GM21619 (cell line): Measurements from ENCODE around the gene TBX18.

Experiments used
- ATAC-seq: cut with Tn5 transposase; IDR thresholded peaks from one replicate; pipeline ENCODE4 v1.9.1; 2021; ENCODE audit not compliant: unreplicated experiment

Gene TBX18

DNA sequence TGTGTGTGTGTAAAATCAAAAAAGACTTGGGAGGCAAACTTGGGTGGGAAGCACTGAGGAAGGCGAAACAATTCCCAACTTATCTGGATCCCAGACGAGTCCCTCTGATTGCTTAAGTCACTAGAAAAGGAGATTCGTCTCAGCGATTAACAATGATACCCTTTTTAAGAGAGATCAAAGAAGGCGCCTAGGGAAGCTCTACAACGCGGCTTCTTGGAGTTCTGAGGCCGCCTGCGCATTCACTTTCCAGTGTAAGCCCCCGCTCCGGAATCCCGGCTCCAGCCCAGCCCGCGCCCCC lies 8.7 kb upstream of the TBX18 start:
- ATAC-seq = no peak

DNA sequence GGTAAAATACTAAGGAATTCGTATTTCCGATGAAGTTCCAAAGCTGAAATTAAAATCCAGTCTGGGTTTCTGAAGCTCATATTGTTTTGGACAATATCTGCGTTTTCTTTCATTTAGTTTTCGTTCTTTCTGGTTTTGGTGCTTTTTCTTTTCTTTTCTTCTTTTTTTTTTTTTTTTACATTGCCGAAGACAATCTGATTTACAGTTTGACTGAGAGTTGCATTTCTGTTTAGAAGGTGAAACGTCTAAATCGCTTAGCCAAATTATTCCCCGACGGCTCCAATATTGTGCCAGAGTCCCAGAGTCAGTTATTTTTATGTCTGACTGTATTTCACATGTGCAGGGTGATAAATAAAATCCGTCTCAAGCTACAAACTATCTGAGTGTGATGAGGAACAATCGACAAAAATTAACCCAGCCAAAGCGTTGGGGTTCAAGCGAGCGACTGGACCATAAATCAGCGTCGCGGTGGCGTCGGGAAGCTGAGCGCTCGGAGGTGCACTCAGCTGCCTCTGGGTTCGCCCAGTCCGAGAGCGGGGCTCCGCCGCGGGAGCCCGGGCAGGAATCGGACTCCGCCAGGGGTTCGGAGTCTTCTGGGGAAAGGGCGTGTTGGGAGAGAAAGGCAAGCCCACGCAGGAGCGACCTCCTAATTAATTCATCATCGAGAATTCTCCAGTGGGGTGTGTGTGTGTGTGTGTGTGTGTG lies 8.2 kb upstream of the TBX18 start:
- ATAC-seq = no peak

DNA sequence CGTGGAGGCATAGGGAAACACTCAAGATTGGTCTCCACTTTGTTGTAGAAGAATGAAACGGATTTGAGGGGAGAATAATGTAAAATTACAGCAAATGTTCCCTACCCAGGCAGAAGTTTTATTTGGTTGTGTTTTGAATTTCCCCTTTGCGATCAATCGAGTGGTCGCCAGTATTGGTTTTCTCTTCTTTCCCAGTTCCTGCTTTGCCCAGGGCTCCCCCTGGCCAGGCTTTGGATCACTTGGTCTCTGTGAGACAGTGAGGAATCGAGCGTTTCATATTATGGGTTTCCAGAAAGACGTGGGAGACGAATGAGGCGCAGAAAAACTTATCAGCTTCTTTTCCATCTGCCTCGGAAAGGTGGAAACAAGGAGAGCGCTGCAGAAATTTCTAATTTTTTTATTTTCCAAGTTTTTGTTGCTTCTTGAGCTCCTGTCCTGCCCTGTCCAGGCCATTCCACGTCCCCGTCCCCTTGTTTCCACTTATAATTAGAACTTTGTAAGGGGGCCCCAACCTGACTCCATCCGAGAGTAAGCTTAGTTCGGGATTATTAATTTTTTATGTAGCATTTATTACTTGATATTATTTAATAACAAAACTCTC lies 7.5 kb upstream of the TBX18 start:
- ATAC-seq = no peak

- ATAC-seq = no peak
Observed at GRCh38 chr6:84771125-84771755, 6.8 kb upstream of the TBX18 start.

DNA sequence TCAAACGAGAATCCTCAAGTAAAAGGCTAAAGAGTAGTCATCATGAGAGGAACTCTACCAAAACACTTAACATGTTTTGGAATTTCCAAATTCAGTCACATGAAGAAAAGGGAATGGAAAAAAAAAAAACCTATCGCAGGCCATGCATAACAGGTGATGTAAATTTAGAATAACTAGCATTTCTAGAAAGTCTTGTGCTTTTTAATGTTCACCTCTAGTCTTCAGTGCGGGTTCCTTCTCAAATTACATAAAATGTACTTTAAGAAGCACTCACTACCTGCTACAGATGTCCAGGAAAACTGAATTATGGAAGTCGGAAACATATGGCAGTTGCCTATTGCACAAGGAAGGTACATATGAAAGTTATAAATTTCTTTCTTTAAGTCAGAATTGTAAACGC lies 6.1 kb upstream of the TBX18 start:
- ATAC-seq = no peak

DNA sequence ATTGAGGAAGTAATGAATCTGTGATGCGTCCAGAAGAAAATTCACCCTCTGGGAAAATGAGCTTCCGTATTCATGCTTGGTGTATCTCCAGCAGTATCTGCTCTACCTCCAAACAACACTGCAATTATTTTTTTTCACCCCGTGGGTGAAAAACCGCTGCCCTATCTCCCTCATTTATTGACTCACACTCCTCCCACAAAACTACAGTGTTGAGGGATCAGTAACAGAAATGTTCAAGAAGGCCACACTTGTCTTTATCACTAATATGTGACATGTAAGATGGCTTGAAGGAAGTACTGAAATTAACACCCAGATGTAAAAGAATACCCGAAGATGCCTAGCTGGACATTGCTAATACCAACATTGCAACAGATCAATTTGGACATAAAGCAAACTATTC lies 4.9 kb upstream of the TBX18 start:
- no peak for ATAC-seq

GRCh38 chr6:84768442-84769174 lies 4.2 kb upstream of the TBX18 start:
- no peak for ATAC-seq

DNA sequence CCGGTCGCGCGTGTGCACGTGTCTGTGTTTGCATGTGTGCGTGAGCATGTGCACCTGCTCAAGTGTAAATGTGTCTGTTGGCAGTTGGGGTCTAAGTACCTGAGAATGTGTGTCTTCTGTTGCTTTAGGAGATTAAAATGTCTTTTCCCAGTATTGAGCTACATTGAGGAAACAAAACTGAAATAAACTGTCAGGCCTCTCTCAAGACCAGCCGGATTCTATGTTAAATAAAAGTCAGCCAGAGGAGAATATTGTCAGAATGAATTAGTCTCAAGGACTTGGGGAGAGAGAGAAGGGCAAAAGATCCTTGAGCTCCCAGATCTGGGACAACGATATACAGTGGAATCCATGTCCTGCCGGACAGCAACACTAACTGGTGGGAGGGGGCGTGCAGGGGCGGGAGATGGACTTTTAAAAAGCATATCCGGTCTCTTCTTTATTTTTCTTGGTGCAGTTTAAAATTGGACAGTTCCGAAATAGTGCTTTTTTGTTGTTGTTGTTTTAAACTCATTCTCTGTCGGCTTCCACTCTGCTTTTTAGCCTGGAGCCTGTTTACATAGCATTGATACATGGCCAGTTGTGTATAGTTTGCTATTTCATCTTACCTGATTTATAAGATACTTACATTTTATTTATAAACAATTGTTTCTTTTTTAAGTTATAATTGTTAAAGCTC lies 3.3 kb upstream of the TBX18 start:
- ATAC-seq = no peak

DNA sequence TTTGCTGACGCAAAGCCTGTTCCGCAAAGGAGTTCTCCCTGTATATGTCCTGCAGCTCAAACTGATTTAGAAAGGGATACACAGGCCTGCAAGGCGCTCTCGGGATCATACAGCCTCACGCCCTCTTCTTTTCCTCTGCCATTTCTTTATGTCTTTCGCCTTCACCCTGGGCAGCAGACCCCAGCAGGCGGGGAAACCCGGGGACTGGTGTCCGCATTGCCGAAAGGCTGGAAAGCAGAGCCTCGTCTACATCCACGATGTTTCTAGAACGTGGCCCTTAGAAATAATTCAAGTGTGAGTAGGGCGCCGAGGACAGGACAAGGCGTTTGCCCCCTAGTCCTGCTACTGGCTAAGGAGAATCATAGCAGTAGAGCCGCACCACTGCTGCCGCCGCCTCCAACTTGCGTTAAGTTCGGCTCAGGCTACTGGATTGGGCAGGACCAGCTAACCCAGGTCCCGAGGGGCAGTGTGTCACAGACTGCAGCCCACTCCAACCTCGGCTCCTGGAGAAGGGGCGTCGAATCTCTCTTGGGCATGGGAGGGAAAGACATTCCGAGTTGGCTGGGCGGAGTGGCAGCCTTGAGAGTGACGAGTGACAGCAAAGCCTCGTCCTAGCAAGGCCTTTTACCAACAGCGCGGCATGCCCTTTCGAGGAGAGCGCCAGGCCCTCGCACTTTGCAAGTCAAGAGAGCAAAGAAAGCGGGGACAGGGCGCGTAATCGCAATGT lies 2.6 kb upstream of the TBX18 start:
- ATAC-seq = no peak

DNA sequence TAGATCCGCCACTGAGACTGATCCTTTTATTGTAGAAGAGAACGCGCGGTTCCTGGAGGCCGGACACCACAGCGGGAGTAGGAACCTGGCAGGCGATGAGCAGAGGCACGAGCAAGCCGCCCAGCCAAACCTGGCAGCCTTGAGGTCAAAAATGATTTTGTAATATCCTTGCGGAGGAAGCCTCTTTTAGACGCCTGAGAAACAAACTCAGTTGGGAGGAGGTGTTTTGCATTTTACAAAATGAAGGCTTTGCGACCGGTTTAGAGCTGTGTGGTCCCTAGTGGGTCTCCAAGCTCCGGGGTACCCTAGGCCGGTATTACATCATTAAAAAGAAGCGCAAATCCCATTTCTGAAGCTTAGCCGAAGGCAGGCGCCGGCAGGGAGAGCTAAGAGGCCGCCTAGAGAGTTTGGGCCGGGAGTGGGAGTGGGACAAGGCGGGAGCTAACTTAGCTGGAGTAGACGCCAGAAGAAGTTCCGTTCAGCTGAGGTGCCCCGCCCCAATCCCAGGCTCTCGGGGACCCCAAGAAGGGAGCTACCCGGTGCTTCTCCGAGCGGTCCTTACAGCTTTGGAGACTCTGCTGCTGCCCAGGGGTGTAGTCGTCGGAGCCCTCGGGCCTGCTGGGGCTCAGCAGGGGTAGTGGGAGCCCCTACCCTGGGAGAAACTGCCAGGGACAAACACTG lies 1.9 kb upstream of the TBX18 start:
- ATAC-seq = no peak

DNA sequence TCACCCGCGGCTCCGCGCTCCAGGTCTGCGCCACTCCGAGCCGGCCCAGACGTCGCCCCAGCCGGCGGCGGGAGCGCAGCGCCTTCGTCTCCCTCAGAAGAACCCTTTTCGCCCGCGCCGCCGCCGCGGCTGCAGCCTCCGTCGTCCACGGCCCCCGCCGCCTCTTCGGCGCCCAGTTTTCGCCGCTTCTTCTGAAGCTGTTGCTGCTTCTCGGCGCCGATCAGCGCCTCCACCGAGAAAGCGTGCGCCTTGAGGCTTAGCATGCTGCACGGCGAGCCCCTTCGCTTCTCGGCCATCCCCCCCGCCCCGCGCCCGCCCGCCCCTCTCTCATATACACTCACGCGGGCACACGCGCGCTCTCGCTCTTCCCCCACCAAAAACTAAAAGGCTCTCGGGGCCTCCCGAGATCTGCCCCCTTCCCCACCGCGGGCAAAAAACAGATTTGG lies 489 bp downstream of the TBX18 start:
- ATAC-seq = no peak

DNA sequence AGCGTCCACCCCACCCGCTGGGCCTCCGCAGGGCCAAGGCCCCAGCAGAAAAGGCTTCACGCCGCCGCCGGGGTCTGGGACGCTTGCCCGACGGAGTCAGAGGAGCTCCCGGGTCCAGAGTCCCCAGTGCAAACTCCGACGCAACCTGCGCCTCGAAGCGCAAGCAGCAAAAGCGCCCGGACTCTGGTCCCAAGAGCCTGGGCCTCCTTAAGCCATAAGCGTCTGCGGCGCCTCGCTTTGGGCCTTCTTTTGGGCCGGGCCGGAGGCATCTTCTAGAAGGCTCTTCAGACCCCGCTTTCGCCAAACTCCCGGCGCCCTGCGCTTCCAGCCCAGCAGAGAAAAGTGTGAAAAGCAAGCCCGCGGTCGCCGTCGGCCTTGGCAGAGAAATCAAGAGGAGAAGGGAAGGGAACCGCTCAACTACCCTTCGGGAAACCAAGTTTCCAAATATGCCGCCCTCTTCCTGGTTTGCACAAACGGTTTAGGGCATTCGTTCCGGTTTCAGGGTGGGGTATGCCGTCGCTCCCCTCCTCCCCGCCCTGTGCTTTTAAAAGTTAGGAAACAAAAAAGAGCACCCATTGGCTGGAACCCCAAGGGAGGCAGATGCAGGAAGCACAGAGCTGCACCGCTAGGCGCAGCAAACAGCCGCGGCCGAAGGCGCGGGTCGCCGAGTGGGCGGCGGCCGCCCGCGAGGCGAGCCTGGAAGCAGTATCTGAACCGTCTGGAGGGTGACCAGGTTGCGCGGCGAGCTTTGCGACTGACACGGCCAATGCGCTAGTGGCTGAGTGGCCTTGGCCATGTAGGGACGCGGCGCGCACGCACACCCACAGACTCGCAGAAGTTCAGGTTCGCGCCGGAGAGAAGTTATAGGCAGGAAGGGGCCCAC lies 1.2 kb downstream of the TBX18 start:
- no peak for ATAC-seq

GRCh38 chr6:84762220-84763002 lies 2.0 kb downstream of the TBX18 start:
- ATAC-seq = no peak

DNA sequence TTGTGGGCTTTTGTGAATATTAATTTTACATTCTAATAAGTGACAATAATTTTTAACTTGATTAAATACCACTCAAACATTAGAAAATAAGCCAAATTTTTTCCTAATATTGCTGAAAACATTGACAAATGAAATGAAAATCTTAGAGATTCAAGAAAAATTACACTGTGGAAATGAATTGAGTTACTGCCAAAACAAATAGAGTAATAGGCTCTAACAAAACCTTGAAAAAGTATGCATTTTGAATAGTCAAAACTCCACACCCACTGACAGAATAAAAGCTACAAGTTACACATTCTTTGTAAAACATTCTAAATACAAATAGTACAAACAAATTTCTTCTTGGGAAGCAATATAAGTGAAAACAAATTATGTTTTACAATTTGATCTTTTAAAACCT lies 5.9 kb downstream of the TBX18 start:
- ATAC-seq = no peak

DNA sequence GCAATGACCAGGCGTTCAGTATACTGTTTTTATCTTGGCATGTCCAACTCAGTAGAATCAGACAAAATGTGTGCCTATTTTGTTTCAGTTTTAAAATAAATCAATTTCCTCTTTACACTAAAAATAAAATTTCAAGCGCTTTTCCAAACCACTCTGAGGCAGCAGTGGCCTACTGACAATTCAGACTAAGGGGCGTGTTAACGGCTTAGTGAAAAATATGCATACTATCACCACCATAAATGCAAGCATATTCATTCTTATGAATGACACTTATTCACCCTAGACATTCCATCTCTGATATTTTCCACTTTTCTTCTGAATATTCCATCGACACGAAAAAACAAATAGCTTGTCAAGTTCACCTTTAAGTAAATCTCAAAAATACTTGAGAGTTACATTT lies 7.5 kb downstream of the TBX18 start:
- no peak for ATAC-seq

- ATAC-seq = no peak
Observed at GRCh38 chr6:84756466-84756865, 7.9 kb downstream of the TBX18 start.

GRCh38 chr6:84753173-84753572 lies 11.2 kb downstream of the TBX18 start:
- ATAC-seq = no peak

DNA sequence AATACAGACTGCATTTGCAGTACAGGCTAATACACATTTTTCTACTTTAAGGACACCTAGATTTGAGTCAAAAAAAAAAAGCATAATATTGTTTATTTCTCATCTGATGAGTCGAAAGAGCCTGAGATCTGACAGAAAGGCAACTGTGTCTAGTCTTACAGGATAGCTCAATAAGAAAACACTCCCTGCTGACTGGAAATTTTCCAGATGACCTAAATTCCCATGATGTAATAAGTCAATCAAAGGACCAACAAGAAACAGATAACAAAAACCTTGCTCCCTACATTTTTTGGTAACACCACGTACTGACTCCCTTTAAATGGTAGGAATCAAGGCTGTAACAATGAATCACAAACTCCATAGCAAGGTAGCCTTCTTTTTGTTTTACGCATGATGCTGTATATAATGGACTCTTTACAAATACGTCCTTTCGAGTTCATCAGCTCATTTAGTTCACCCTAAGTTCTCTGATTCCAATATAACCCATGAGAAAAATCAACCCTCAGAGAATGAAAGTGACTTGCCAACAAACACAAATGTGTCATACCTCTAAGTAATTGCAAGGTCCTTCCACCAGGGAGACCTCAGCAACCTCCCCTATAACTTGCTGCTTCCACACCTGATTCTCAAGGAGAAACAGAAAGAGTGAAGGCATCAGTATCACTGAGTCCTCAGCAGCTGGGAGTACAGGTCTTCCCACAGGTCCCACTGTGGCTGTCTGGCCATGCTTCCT lies 12.1 kb downstream of the TBX18 start:
- ATAC-seq = no peak
